DMS 273 (cell line): ENCODE measurements around the gene MBD6.

ENCODE experiments used
- DNase-seq: peaks from one replicate; lab custom pipeline; 2025; ENCODE audit not compliant: unreplicated experiment; lab: John Stamatoyannopoulos, UW

The MBD6 gene

DNA sequence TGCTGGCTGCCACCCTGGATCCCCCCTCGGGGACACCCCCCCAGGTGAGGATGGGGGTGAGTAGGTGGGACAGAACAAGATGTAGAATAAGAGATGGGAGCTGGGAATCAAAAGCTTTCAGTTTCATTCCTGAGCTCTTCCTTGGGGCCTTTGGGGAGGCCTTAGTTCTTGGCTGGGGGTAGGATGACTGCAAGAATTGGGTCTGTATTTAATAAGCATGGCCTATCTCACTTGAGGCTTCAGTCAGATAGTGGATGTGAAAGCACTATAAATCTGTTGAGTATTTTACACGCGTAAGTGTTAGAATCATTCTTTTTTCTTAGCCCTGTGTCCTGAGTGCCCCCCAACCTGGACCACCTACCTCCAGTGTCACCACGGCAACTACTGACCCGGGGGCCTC is 4.6 kb downstream of the MBD6 start:
- no peak for DNase-seq

DNA sequence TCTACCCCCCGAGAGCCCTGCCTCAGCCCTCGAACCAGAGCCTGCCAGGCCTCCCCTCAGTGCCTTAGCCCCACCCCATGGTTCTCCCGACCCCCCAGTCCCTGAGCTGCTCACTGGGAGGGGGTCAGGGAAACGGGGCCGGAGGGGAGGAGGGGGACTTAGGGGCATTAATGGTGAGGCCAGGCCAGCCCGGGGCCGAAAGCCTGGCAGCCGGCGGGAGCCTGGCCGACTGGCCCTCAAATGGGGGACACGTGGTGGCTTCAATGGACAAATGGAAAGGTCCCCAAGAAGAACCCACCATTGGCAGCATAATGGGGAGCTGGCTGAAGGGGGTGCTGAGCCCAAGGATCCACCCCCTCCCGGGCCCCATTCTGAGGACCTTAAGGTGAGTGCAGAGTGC is 5.6 kb downstream of the MBD6 start:
- DNase-seq: no peak

- DNase-seq: no peak
These were observed 6.4 kb downstream of the MBD6 start for GRCh38 chr12:57528831-57529555.

DNA sequence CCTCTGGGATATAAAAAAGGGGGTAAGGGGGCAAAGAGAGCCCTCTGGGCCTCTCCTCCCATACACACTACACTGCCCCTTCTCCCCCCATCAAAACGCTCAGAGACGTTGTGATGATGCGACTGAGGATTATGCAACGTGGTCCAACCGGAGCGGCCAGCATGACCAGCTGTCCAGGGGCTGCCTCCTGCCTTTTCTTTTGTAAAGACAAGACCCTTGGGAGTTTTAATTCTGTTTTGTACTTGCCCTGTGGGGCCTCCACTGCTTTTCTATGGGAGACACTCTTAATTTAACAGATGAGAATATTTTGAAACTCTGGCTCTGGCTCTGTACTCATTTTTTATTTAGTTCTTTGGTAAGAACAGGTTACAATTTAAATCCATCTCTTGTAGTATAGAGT is 7.2 kb downstream of the MBD6 start:
- no peak for DNase-seq

DNA sequence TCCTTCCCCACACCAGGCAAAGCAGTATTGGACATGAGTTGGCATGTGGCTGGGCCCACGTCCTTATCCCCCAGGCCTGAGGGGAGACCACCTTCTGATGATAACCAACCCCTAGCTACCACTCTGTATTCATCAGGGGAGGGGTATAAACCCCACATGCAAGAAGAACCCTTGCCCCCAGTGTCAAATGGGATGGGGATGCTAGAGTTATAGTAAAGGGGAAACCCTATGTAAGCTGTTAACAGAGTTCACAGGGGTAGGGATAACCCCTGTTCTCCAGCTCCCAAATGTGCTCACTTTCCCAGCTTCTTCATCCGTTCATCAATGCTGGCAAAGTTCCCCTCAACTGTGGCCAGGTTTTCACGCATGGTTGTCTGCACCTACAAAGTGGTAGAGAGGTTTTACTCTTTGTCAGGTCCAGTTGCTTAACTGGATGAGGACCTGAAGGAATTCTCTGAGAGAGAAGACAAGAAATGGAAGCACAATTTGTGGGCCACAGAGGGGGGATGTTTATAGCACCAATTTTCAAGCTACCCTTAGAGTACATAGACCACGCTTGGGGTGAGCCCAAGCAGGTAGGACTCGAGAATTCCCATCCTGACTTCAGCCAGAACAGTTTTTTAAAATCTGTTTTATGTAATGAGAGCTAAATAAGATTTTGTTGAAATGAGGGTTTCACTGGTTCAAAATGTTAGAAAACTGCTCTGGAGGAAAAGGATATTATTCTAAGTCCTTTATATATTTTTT is 7.9 kb downstream of the MBD6 start:
- no peak for DNase-seq

- no peak for DNase-seq
These were observed 9.2 kb downstream of the MBD6 start for GRCh38 chr12:57531836-57532235.

DNA sequence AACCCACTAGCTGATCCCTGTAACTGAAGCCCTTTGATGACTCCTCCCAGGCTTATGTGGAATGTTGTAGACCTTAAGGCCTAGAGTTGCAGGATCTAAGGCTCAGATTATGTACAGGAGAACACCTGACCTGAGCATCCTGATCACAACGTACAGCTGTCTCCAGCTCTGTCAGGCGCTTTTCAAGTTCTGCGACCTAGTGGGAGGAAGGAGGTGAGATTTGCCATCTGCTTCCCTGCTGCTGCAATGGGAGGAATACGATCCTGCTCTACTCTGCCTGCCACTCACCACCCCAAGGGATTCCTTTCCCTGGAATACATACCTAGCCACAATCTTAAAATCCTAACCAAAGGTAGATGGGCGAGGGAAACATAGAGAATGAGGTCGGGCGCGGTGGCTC is 10.5 kb downstream of the MBD6 start:
- peak; percentile 29 for DNase-seq

DNA sequence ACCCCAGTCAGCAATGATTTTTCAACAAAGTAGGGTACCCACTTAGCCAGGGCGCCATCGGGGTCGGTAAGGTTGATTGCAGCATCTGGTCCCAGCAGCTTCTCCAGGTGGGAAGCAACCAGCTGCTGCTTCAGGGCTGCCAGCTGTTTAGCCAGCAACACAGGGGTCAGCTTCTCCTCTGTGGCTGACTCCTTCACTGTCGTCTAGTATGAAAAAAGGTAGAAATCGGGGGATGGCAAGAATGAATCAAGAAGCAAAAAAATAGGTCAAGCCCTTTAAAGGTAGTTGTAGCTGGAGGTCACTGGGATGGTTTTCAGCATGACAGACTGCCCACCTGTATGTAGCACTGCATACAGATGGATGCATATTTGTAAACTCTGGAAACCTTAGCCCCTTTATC is 11.6 kb downstream of the MBD6 start:
- DNase-seq: no peak

- no peak for DNase-seq
These were observed 12.4 kb downstream of the MBD6 start for GRCh38 chr12:57534991-57535543.

- no peak for DNase-seq
These were observed 13.4 kb downstream of the MBD6 start for GRCh38 chr12:57535764-57536596.

GRCh38 chr12:57536597-57536942 is 13.9 kb downstream of the MBD6 start:
- no peak for DNase-seq

DNA sequence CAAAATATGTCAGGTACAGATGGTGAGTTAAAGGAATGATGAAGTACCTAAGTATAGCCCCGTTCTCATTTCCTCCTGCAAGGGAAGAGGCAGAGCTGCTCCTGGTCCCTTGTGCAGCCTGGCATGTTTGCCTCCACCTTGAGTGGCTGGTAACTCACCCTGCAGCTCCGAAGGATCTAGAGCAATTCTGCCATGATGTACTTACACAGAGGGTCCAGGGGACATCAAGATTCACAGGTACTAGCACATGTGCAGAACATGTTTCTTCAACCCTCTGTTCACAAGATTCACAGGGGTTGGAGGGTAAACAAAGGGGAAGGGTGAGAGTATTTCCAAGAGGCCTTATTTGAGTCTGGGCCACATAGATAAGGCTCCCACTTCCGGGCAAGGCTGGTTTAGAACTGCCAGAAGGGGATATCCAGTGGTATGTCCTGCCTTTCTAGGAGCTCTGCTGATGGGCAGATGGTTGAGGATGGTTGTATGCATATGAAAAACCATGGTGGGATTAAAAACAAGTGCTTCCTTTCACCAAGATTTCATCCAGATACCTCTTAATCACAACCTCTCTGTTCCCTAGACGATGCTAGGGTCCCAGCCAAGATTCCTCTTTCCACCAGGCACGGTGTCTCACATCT is 16.6 kb downstream of the MBD6 start:
- no peak for DNase-seq

DNA sequence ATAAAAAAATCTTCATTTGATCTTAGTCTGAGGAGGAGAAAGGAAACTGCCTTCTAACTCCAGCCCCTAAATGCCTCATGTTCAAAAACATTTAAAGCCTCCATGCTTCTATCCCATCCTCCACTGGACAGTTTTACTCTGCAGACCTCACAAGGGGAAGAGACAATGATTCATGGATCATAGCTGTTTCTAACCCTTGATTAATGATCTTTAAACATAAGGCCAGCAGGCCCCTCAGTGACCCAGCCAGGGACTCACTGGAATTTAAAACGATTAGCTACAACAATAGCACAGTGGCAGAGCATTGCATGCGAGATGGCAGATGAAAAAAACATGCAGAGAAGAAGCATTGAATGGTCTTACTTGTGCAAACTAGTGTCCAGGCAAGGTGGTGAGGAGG is 18.4 kb downstream of the MBD6 start:
- no peak for DNase-seq

- DNase-seq: no peak
These were observed 19.1 kb downstream of the MBD6 start for GRCh38 chr12:57541717-57542116.

DNA sequence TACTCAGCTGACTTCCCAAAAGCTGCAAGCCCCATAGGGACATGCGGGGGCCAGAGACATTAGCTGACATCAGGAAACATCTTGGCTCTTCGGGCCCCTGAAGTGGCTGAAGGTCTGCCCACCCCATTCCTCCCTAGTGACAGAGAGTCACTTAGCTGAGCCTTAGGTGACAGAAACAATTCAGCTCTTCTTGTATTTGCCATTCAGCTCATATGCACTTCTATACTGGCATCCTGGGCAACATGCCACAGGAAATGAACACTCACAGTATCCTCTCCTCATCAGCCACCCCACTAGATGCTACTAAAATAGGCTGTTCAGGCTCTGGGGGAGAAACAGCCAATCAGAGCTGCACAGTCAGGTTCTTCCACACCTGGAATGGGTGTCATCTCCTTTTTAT is 21.0 kb downstream of the MBD6 start:
- no peak for DNase-seq

- no peak for DNase-seq
These were observed 23.3 kb downstream of the MBD6 start for GRCh38 chr12:57545809-57546437.

- DNase-seq: peak; percentile 97
These were observed 24.0 kb downstream of the MBD6 start, which contains the start of gene DCTN2 for GRCh38 chr12:57546438-57547287. Gene DCTN2 (minus strand): TSS chr12:57547192. CDS start chr12:57547063, 129 bp downstream.

- DNase-seq: no peak
These were observed 24.8 kb downstream of the MBD6 start for GRCh38 chr12:57547288-57548012.

GRCh38 chr12:57548013-57548315 is 25.3 kb downstream of the MBD6 start:
- DNase-seq: no peak
